Neural crest cell (in vitro differentiated cells): Measurements from ENCODE around the gene LSM7. TPM values are rescaled to one million over a fixed set of nuclear protein-coding genes. Genes with fewer than 3 reads are reported as not detected.

Source experiments
- DNase-seq: peaks from one replicate; pipeline ENCODE4 v3.0.0; 2021; ENCODE audit warnings: low read depth, mixed read lengths, low spot score
- H3K27ac Mint-ChIP-seq: one replicate; pipeline ENCODE4 v1.8.0; 2021; ENCODE audit warnings: mild to moderate bottlenecking, mixed read lengths; ENCODE audit not compliant: unreplicated experiment
- H3K27me3 Mint-ChIP-seq: 2 replicates; pipeline ENCODE4 v1.8.0; 2021; ENCODE audit warnings: low read depth, mild to moderate bottlenecking, mixed read lengths
- H3K36me3 Mint-ChIP-seq: 2 replicates; pipeline ENCODE4 v1.8.0; 2021; ENCODE audit warnings: low read depth, mild to moderate bottlenecking, mixed read lengths
- H3K4me1 Mint-ChIP-seq: 2 replicates; pipeline ENCODE4 v1.8.0; 2021; ENCODE audit warnings: mixed read lengths
- H3K4me3 Mint-ChIP-seq: one replicate; pipeline ENCODE4 v1.8.0; 2021; ENCODE audit warnings: mild to moderate bottlenecking, mixed read lengths
- H3K9me3 Mint-ChIP-seq: 2 replicates; pipeline ENCODE4 v1.8.0; 2021; ENCODE audit warnings: mixed read lengths
- total RNA-seq: library from RNA; stranded (reverse); gene quantifications from 2 replicates; pipeline ENCODE4 v1.2.1, GENCODE V29; 2021
- TF ChIP-seq, protein P1 (sequence below): fragments of 200-600 bp; sonication (generic); conservative IDR thresholded peaks from 2 replicates; pipeline ENCODE4 v1.5.0; 2021; ENCODE audit warnings: antibody characterized with exemption, mild to moderate bottlenecking

Gene LSM7
- total RNA-seq, 1 donor from 2014 or later: 198 TPM

- TF ChIP-seq, protein P1, sequence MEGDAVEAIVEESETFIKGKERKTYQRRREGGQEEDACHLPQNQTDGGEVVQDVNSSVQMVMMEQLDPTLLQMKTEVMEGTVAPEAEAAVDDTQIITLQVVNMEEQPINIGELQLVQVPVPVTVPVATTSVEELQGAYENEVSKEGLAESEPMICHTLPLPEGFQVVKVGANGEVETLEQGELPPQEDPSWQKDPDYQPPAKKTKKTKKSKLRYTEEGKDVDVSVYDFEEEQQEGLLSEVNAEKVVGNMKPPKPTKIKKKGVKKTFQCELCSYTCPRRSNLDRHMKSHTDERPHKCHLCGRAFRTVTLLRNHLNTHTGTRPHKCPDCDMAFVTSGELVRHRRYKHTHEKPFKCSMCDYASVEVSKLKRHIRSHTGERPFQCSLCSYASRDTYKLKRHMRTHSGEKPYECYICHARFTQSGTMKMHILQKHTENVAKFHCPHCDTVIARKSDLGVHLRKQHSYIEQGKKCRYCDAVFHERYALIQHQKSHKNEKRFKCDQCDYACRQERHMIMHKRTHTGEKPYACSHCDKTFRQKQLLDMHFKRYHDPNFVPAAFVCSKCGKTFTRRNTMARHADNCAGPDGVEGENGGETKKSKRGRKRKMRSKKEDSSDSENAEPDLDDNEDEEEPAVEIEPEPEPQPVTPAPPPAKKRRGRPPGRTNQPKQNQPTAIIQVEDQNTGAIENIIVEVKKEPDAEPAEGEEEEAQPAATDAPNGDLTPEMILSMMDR: no peak
- H3K27me3 Mint-ChIP-seq: no peaks in the 10 kb centered on the region
- no peak for DNase-seq
Observed at GRCh38 chr19:2372076-2372612, 43.8 kb upstream of the LSM7 start.

DNA sequence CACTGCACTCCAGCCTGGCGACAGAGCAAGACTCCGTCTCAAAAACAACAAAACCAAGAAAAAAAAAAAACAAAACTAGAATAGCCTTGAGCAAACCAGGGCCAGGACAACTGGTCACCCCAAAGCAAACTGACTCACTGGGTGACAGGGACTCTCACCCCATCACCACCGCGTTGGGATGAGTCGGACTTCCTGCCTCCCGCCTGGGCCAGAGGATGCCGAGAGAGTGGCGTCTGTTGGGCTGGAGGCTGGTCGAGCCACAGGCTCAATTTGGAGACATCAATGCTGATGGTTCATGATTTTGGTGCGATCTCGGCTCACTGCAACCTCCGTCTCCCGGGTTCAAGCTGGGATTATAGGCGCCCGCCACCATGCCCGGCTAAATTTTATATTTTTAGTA, 43.3 kb upstream of the LSM7 start:
- H3K27me3 Mint-ChIP-seq: no peaks in the 10 kb centered on the region

More at GRCh38 chr19:2372076-2372612, 43.8 kb upstream of the LSM7 start:
- H3K4me3 Mint-ChIP-seq: no peak overlapping the region
- H3K9me3 Mint-ChIP-seq: peaks cover 4% of the 10 kb centered on the region
- H3K4me1 Mint-ChIP-seq: peaks cover 32% of the 10 kb centered on the region
- H3K36me3 Mint-ChIP-seq: no peaks in the 10 kb centered on the region
- no peak overlapping the region for H3K27ac Mint-ChIP-seq

DNA sequence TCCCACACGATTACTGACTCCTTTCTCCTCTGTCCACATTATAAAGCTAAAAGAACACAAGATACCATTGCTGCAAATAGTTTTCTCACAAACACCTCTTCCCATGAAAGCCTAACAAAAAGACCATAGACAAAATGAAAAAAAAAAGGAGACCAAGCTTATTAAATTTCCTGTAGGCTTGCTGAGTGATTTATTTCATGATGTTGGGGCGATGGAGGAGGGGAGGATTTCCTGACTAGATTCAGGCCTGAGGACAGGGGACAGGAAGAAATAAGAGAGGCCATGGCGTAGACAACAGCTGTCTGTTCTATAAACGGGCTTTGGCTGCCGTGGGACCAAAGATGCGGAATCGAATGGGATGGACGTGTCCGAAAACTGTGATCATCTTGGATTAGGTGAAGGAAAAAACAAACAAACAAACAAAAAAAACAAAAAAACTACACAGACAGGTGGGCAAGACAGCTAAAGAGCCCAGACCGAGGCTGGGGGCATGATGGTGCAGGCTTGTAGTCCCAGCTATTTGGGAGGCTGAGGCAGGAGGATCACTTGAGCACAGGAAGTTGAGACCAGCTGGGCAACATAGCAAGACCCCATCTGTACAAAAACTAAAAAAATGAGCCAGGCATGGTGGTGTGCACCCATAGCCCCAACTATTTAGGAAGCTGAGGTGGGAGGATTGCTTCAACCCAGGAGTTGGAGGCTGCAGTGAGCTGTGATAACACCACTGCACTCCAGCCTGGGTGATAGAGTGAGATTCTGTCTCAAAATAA, 37.0 kb upstream of the LSM7 start:
- peaks cover 2% of the 10 kb centered on the region for H3K9me3 Mint-ChIP-seq
- H3K27me3 Mint-ChIP-seq: peaks cover 5% of the 10 kb centered on the region
- H3K27ac Mint-ChIP-seq: peak overlapping the region; percentile 32
- H3K4me1 Mint-ChIP-seq: peaks cover 10% of the 10 kb centered on the region
- DNase-seq: no peak
- TF ChIP-seq, protein P1: no peak
- no peak overlapping the region for H3K4me3 Mint-ChIP-seq
- no peaks in the 10 kb centered on the region for H3K36me3 Mint-ChIP-seq

More for the DNA sequence above, 43.3 kb upstream of the LSM7 start:
- H3K9me3 Mint-ChIP-seq: peaks cover 4% of the 10 kb centered on the region
- TF ChIP-seq, protein P1: no peak
- no peak overlapping the region for H3K27ac Mint-ChIP-seq
- H3K36me3 Mint-ChIP-seq: no peaks in the 10 kb centered on the region
- DNase-seq: no peak
- peaks cover 27% of the 10 kb centered on the region for H3K4me1 Mint-ChIP-seq
- H3K4me3 Mint-ChIP-seq: no peak overlapping the region

DNA sequence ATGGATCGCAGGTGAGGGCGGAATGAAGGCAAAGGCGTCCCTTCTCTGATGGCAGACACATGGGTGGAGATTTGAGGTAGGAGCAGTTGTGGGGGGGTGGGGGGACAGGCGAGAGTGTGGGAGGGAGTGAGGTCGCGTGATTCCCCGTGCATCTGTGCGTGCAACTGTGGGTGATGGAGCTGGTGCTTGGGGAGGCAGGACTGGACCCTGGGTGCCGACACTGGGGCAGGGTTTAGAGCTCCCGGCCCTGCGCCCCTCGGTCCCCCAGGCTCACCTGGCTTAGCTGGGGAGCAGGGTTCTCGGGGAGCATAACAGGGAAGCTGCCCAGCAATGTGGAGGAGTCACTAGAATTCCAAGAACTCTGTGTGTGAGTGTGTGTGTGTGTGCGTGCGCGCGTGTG, 35.0 kb upstream of the LSM7 start:
- peaks cover 2% of the 10 kb centered on the region for H3K9me3 Mint-ChIP-seq
- DNase-seq: no peak
- H3K27me3 Mint-ChIP-seq: peaks cover 21% of the 10 kb centered on the region
- H3K36me3 Mint-ChIP-seq: no peaks in the 10 kb centered on the region
- H3K4me3 Mint-ChIP-seq: no peak overlapping the region
- TF ChIP-seq, protein P1: no peak
- H3K4me1 Mint-ChIP-seq: peaks cover 16% of the 10 kb centered on the region
- no peak overlapping the region for H3K27ac Mint-ChIP-seq

- Mint-ChIP-seq H3K4me3 (no peak overlapping the region), H3K27me3 (peaks cover 26% of the 10 kb centered on the region), H3K36me3 (no peaks in the 10 kb centered on the region), H3K9me3 (peaks cover 2% of the 10 kb centered on the region), H3K4me1 (peaks cover 16% of the 10 kb centered on the region), H3K27ac (no peak overlapping the region)
- TF ChIP-seq, protein P1: no peak
- DNase-seq: no peak
Observed at GRCh38 chr19:2362970-2363300, 34.5 kb upstream of the LSM7 start.
